Right cardiac atrium (tissue), 5 donors: Measurements from ENCODE around the gene NUDT5. TPM values are rescaled to one million over a fixed set of nuclear protein-coding genes. Genes with fewer than 3 reads are reported as not detected.

Source experiments
- ATAC-seq, 2 donors: fragments of 200-7000 bp; cut with Tn5 transposase; one replicate each; pipeline versions ENCODE4 v1.8.0 to v1.9.1; 2020; ENCODE audit warnings: moderate library complexity in 2 of 2, mild to moderate bottlenecking in 1 of 2
- DNase-seq, 3 donors: peaks; one replicate each; pipeline ENCODE4 v3.0.0-alpha.2; 2020
- H3K27ac ChIP-seq: one replicate; pipeline ENCODE4 v1.5.1; 2013; ENCODE audit warnings: mild to moderate bottlenecking, low read length, control low read depth, moderate library complexity
- H3K27me3 ChIP-seq: one replicate; pipeline ENCODE4 v1.6.1; 2013; ENCODE audit not compliant: control insufficient read depth, insufficient read depth
- H3K4me1 ChIP-seq: one replicate; pipeline ENCODE4 v1.6.1; 2013; ENCODE audit warnings: low read length; ENCODE audit not compliant: control insufficient read depth, insufficient read depth
- H3K4me3 ChIP-seq: one replicate; pipeline ENCODE4 v1.5.1; 2013; ENCODE audit warnings: low read length, control low read depth
- H3K9me3 ChIP-seq: one replicate; pipeline ENCODE4 v1.6.1; 2013; ENCODE audit warnings: low read length; ENCODE audit not compliant: control insufficient read depth
- WGBS: extraction: QIAGEN DNeasy Blood & Tissue Kit; methylation state at CpG from one replicate; pipeline ENCODE4 v1.1.7; 2013; 5-methylcytosine and 5-hydroxymethylcytosine counted together
- intact Hi-C, 4 donors: fragments of 100-400 bp; cut with DNase I; formaldehyde crosslinking; loops; one replicate each; pipeline versions ENCODE4 v1.11.0 to v1.14.0; 2022 to 2023
- polyA plus RNA-seq: library from polyadenylated mRNA; stranded (reverse); fragments of 200-250 nt; gene quantifications from one replicate; pipeline ENCODE4 v1.2.3, GENCODE V29; 2013
- total RNA-seq, 4 donors: library from RNA; stranded (reverse); fragmentation: NEBNext Ultra II Directional; extraction: Animal tissue kit (Norgen Biotek cat#: 25700); gene quantifications; one replicate each; pipeline ENCODE4 v1.2.1, GENCODE V29; 2021
- donor health status: healthy with polysubstance abuse.
- donor health status: DM: no; HTN: yes; CAD: no.
- donor health status: DM: no; HTN: no; CAD: no.
- donor health status: DM: no; HTN: yes; CAD: no; lungs with severe emphysema.
- donor health status: DM: yes; HTN: yes; CAD: no.

The NUDT5 gene
- total and polyA plus RNA-seq, 5 donors, result 9.4 to 13.8 (median 12.7) TPM

DNA sequence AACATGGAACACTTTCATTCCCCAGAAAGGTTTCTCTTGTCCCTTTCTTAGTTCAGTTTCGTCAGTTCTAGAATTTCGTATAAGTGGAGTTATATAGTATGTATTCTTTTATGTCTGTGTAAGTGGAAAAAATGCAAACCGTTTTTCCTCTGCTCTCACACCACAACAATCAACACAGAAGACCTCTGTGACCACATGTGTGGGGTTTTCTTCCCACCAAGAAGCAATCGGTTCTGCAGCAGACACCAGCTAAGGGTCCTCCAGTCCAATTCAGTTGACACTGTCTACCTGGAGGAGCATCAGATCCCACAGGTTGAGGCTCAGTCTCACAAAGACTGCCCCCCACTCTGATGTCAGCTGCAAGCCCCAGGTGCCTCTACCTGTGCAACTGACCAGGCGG, 6.5 kb upstream of the NUDT5 start:
- DNase-seq, result no peak
- no peak overlapping the region for H3K4me3 ChIP-seq
- intact Hi-C loops, result no loop called here
- no peak overlapping the region for H3K27ac ChIP-seq
- 85% methylated on average over 5 of the region's 5 CpGs for WGBS
- no peaks in the 10 kb centered on the region for H3K9me3 ChIP-seq
- no peak for ATAC-seq
- no peaks in the 10 kb centered on the region for H3K27me3 ChIP-seq
- no peaks in the 10 kb centered on the region for H3K4me1 ChIP-seq

GRCh38 chr10:12201543-12201942, 5.9 kb upstream of the NUDT5 start:
- H3K27me3 ChIP-seq, result no peaks in the 10 kb centered on the region
- H3K4me3 ChIP-seq, result no peak overlapping the region
- ATAC-seq (no peak), DNase-seq (no peak)
- H3K9me3 ChIP-seq, result no peaks in the 10 kb centered on the region
- intact Hi-C loops, result no loop called here
- 54% methylated on average over 3 of the region's 3 CpGs for WGBS
- no peaks in the 10 kb centered on the region for H3K4me1 ChIP-seq
- H3K27ac ChIP-seq, result no peak overlapping the region

- 98% methylated on average over 5 of the region's 5 CpGs for WGBS
- DNase-seq (no peak), ATAC-seq (no peak)
- Histone ChIP-seq H3K27ac (no peak overlapping the region), H3K27me3 (no peaks in the 10 kb centered on the region), H3K4me3 (no peak overlapping the region), H3K9me3 (no peaks in the 10 kb centered on the region), H3K4me1 (no peaks in the 10 kb centered on the region)
- intact Hi-C loops, result no loop called here
Observed at GRCh38 chr10:12200850-12201249, 5.2 kb upstream of the NUDT5 start.

DNA sequence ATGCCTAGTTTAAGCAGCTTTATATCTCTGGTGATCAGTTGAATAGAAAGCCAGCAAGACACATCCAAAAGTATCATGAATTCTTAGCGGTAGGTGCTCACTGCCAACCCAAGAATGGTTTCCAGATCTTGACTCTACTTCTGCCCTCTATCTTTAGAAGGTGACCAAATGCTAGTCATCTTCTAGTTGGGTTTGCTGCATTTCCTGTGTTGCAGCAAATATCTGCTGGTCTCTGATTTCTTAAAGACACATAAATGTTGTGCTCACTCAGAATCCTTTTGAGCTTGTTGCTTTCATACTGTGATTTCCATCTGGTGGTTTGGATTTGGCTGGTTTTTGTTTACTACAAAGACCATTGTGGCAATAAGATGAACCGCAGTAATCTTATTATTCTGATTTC, 2.5 kb upstream of the NUDT5 start:
- DNase-seq, result no peak
- ATAC-seq, result no peak
- Histone ChIP-seq H3K4me1 (no peaks in the 10 kb centered on the region), H3K27me3 (no peaks in the 10 kb centered on the region), H3K4me3 (no peak overlapping the region), H3K9me3 (no peaks in the 10 kb centered on the region), H3K27ac (no peak overlapping the region)
- WGBS, result 94% methylated on average over 2 of the region's 2 CpGs
- intact Hi-C loops, result no loop called here

- Histone ChIP-seq H3K27me3 (no peaks in the 10 kb centered on the region), H3K27ac (peak overlapping the region; percentile 90), H3K9me3 (no peaks in the 10 kb centered on the region), H3K4me3 (peak overlapping the region; percentile 71), H3K4me1 (no peaks in the 10 kb centered on the region)
- DNase-seq (no peak), ATAC-seq (no peak)
- intact Hi-C loops, result no loop called here
- WGBS, result 10% methylated on average over 15 of the region's 15 CpGs
Observed at GRCh38 chr10:12196531-12197211, 980 bp upstream of the NUDT5 start.

GRCh38 chr10:12195281-12195602, 449 bp downstream of the NUDT5 start:
- Histone ChIP-seq H3K4me3 (peak overlapping the region; percentile 71), H3K27me3 (no peaks in the 10 kb centered on the region), H3K4me1 (no peaks in the 10 kb centered on the region), H3K27ac (peak overlapping the region; percentile 90), H3K9me3 (no peaks in the 10 kb centered on the region)
- under 1% methylated on average over 12 of the region's 12 CpGs for WGBS
- ATAC-seq (no peak), DNase-seq (no peak)
- intact Hi-C loops, result no loop called here

DNA sequence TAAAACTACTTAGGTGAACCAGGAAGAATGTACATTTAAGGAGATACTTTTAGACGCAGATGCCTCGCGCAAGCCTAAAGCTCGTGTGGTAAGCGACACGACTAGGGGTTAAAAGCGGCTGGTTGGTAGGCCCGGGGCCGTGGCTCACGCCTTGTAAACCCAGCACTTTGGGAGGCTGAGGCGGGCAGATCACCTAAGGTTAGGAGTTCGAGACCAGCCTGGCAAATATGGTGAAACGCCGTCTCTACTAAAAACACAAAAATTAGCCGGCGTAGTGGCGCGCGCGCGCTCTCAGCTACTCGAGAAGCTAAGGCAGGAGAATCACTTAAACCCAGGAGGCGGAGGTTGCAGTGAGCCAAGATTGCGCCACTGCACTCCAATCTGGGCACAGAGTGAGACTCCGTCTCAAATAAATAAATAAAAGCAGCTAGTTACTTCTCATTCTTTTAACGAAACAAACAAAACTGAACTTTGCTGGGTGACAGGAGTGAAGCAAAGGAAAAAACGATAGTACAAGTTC, 879 bp downstream of the NUDT5 start:
- peak; percentile 52 to 56 for ATAC-seq
- 5% methylated on average over 27 of the region's 27 CpGs for WGBS
- peak overlapping the region; percentile 17 for H3K27ac ChIP-seq
- DNase-seq, result peak; percentile 60 to 74 (median 73)
- H3K4me1 ChIP-seq, result no peaks in the 10 kb centered on the region
- no peaks in the 10 kb centered on the region for H3K27me3 ChIP-seq
- intact Hi-C loops, result no loop called here
- no peaks in the 10 kb centered on the region for H3K9me3 ChIP-seq
- peak overlapping the region; percentile 71 for H3K4me3 ChIP-seq

- ATAC-seq (no peak), DNase-seq (no peak)
- Histone ChIP-seq H3K27ac (no peak overlapping the region), H3K4me1 (no peaks in the 10 kb centered on the region), H3K4me3 (no peak overlapping the region), H3K27me3 (no peaks in the 10 kb centered on the region), H3K9me3 (no peaks in the 10 kb centered on the region)
- intact Hi-C loops, result no loop called here
- 77% methylated on average over 5 of the region's 5 CpGs for WGBS
Observed at GRCh38 chr10:12193193-12193592, 2.5 kb downstream of the NUDT5 start.

DNA sequence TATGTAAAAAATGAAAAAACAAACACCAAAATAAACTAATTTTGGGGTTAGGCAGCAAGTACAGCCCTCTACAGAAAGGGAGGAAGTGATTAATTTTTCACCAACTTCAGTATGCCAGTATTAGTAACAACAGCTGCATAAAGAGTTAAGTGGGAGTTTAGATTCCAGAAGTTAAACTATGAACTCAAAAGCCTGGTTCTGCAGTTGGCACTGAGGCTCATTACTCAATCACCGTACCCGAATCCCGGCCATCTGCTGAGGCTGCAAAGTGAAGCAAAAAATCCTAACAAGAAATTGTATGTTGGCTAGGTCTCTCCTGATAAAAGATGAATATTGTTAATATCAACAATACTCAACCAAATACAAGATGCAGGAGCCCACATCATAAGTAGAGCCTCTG, 4.0 kb downstream of the NUDT5 start:
- WGBS, result 73% methylated on average over 3 of the region's 3 CpGs
- H3K27me3 ChIP-seq, result no peaks in the 10 kb centered on the region
- no peak overlapping the region for H3K4me3 ChIP-seq
- H3K4me1 ChIP-seq, result no peaks in the 10 kb centered on the region
- H3K9me3 ChIP-seq, result no peaks in the 10 kb centered on the region
- ATAC-seq, result no peak
- intact Hi-C loops, result no loop called here
- no peak overlapping the region for H3K27ac ChIP-seq
- DNase-seq, result no peak

DNA sequence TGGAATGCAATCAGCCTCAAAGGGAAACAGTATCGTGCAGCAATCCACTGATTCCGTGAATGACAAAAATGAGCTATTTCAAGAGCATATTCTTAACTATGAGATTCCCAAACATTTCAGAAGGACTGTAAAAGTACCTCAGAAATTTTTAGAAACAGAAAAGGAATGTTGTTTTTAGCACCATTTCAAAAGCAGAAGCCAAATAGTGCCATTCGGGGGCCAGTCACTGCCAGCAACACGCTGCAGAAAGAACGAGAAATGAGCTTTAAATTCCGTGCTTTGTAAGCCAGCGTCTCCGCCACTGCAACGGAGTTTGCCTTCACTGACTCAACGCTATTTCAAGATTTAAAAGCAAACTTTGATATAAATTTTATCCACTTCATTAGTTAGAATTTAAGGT, 6.3 kb downstream of the NUDT5 start:
- intact Hi-C loops, result no loop called here
- DNase-seq, result no peak
- no peak for ATAC-seq
- Histone ChIP-seq H3K27me3 (no peaks in the 10 kb centered on the region), H3K4me3 (no peak overlapping the region), H3K27ac (no peak overlapping the region), H3K9me3 (no peaks in the 10 kb centered on the region), H3K4me1 (no peaks in the 10 kb centered on the region)
- 93% methylated on average over 10 of the region's 10 CpGs for WGBS

DNA sequence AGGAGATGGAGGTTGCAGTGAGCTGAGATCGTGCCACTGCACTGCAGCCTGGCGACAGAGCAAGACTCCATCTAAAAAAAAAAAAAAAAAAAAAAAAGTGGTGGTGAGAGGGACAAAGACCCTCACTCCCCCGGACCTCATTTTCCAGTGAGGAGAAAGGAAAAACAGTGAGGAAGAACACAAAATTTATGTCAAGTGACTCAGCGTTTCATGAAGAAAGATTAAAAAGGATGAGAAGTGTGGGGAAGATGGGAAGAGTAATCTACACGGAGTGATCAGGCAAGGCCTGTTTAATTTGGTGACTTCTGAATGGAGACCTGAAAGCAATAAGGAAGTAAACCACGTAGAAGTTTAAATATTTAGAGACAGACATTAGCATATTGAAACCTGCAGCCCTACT, 7.0 kb downstream of the NUDT5 start:
- 82% methylated on average over 6 of the region's 6 CpGs for WGBS
- H3K9me3 ChIP-seq, result no peaks in the 10 kb centered on the region
- no peaks in the 10 kb centered on the region for H3K27me3 ChIP-seq
- no peak for DNase-seq
- no peak overlapping the region for H3K27ac ChIP-seq
- H3K4me3 ChIP-seq, result no peak overlapping the region
- no peaks in the 10 kb centered on the region for H3K4me1 ChIP-seq
- ATAC-seq, result no peak
- intact Hi-C loops, result no loop called here
